Ectodermal cell (in vitro differentiated cells): ENCODE measurements around the gene HOTAIR.

Source experiments
- H3K27ac ChIP-seq: 2 replicates; pipeline ENCODE4 v1.7.0; 2013; ENCODE audit warnings: mild to moderate bottlenecking, low read depth, low read length; ENCODE audit not compliant: insufficient read depth, poor library complexity, severe bottlenecking
- H3K27me3 ChIP-seq: 2 replicates; pipeline ENCODE4 v1.7.0; 2013; ENCODE audit warnings: mild to moderate bottlenecking, low read length; ENCODE audit not compliant: insufficient read depth, control insufficient read depth, poor library complexity, severe bottlenecking
- H3K36me3 ChIP-seq: one replicate; pipeline ENCODE4 v1.7.0; 2013; ENCODE audit warnings: low read length; ENCODE audit not compliant: control insufficient read depth, insufficient read depth
- H3K4me1 ChIP-seq: one replicate; pipeline ENCODE4 v1.7.0; 2013; ENCODE audit warnings: low read length; ENCODE audit not compliant: control insufficient read depth, insufficient read depth
- H3K4me3 ChIP-seq: 2 replicates; pipeline ENCODE4 v1.7.0; 2013; ENCODE audit warnings: low read depth, low read length, control low read depth; ENCODE audit not compliant: insufficient read depth
- H3K9me3 ChIP-seq: 2 replicates; pipeline ENCODE4 v1.7.0; 2013; ENCODE audit warnings: mild to moderate bottlenecking, low read length, moderate library complexity; ENCODE audit not compliant: control insufficient read depth
- WGBS, 2 experiments: methylation state at CpG; one replicate each; pipeline ENCODE4 v1.1.7; 2013; ENCODE audit warnings: missing lambda C conversion rate in 2 of 2; 5-methylcytosine and 5-hydroxymethylcytosine counted together

Gene HOTAIR

GRCh38 chr12:53939141-53940108, 35.3 kb downstream of the HOTAIR start:
- H3K9me3 ChIP-seq, result no peaks in the 10 kb centered on the region
- H3K27me3 ChIP-seq, result peaks cover 100% of the 10 kb centered on the region
- H3K4me1 ChIP-seq, result no peaks in the 10 kb centered on the region
- H3K4me3 ChIP-seq, result no peak overlapping the region
- no peaks in the 10 kb centered on the region for H3K36me3 ChIP-seq
- 11% methylated on average over 91 of the region's 91 CpGs for WGBS, 2 experiments
- H3K27ac ChIP-seq, result no peak overlapping the region

- H3K4me1 ChIP-seq, result no peaks in the 10 kb centered on the region
- H3K9me3 ChIP-seq, result no peaks in the 10 kb centered on the region
- H3K36me3 ChIP-seq, result no peaks in the 10 kb centered on the region
- 5 to 7% methylated on average over 56 of the region's 56 CpGs for WGBS, 2 experiments
- no peak within 1 kb of the TSS for H3K27ac ChIP-seq
- H3K4me3 ChIP-seq, result no peak within 1 kb of the TSS
- H3K27me3 ChIP-seq, result peaks cover 100% of the 10 kb centered on the region
Observed at GRCh38 chr12:53938326-53939140, 36.2 kb downstream of the HOTAIR start, which contains the start of gene HOXC13. Gene HOXC13, plus strand, starts transcription at chr12:53938831. Its CDS starts 76 bp downstream, at chr12:53938907.

- no peak overlapping the region for H3K4me3 ChIP-seq
- no peaks in the 10 kb centered on the region for H3K36me3 ChIP-seq
- WGBS, 2 experiments, result 44% methylated on average over 22 to 23 of the region's 23 CpGs
- H3K4me1 ChIP-seq, result no peaks in the 10 kb centered on the region
- H3K27ac ChIP-seq, result no peak overlapping the region
- H3K27me3 ChIP-seq, result peaks cover 100% of the 10 kb centered on the region
- no peaks in the 10 kb centered on the region for H3K9me3 ChIP-seq
Observed at GRCh38 chr12:53937596-53938325, 37.0 kb downstream of the HOTAIR start.

GRCh38 chr12:53937099-53937498, 37.7 kb downstream of the HOTAIR start:
- peaks cover 100% of the 10 kb centered on the region for H3K27me3 ChIP-seq
- WGBS, 2 experiments, result 44 to 51% methylated on average over 12 of the region's 12 CpGs
- H3K4me1 ChIP-seq, result no peaks in the 10 kb centered on the region
- no peaks in the 10 kb centered on the region for H3K36me3 ChIP-seq
- no peaks in the 10 kb centered on the region for H3K9me3 ChIP-seq
- H3K27ac ChIP-seq, result no peak overlapping the region
- no peak overlapping the region for H3K4me3 ChIP-seq

- Histone ChIP-seq H3K4me1 (no peaks in the 10 kb centered on the region), H3K36me3 (no peaks in the 10 kb centered on the region), H3K27me3 (peaks cover 100% of the 10 kb centered on the region), H3K9me3 (no peaks in the 10 kb centered on the region), H3K4me3 (no peak overlapping the region), H3K27ac (no peak overlapping the region)
- 14 to 17% methylated on average over 49 of the region's 49 CpGs for WGBS, 2 experiments
Observed at GRCh38 chr12:53935383-53936341, 39.1 kb downstream of the HOTAIR start.

GRCh38 chr12:53932915-53933314, 41.8 kb downstream of the HOTAIR start:
- Histone ChIP-seq H3K27me3 (peaks cover 100% of the 10 kb centered on the region), H3K4me3 (no peak overlapping the region), H3K9me3 (no peaks in the 10 kb centered on the region), H3K27ac (no peak overlapping the region), H3K4me1 (no peaks in the 10 kb centered on the region), H3K36me3 (no peaks in the 10 kb centered on the region)
- 57 to 66% methylated on average over 4 of the region's 4 CpGs for WGBS, 2 experiments

- Histone ChIP-seq H3K9me3 (no peaks in the 10 kb centered on the region), H3K27me3 (peaks cover 100% of the 10 kb centered on the region), H3K27ac (no peak overlapping the region), H3K36me3 (no peaks in the 10 kb centered on the region), H3K4me3 (no peak overlapping the region), H3K4me1 (no peaks in the 10 kb centered on the region)
- WGBS, 2 experiments, result 57 to 91% methylated on average over 2 to 4 of the region's 4 CpGs
Observed at GRCh38 chr12:53931844-53932581, 42.7 kb downstream of the HOTAIR start.

GRCh38 chr12:53930591-53931255, 44.0 kb downstream of the HOTAIR start:
- no peaks in the 10 kb centered on the region for H3K9me3 ChIP-seq
- peaks cover 100% of the 10 kb centered on the region for H3K27me3 ChIP-seq
- no peaks in the 10 kb centered on the region for H3K4me1 ChIP-seq
- WGBS, 2 experiments, result 27 to 28% methylated on average over 29 to 30 of the region's 30 CpGs
- H3K27ac ChIP-seq, result no peak overlapping the region
- H3K36me3 ChIP-seq, result no peaks in the 10 kb centered on the region
- no peak overlapping the region for H3K4me3 ChIP-seq
